ENCODE data around the gene DVL1.

Gene DVL1

GRCh38 chr1:1355416-1355815 lies 6.2 kb upstream of the DVL1 start:
- DNase-seq = no peak

DNA sequence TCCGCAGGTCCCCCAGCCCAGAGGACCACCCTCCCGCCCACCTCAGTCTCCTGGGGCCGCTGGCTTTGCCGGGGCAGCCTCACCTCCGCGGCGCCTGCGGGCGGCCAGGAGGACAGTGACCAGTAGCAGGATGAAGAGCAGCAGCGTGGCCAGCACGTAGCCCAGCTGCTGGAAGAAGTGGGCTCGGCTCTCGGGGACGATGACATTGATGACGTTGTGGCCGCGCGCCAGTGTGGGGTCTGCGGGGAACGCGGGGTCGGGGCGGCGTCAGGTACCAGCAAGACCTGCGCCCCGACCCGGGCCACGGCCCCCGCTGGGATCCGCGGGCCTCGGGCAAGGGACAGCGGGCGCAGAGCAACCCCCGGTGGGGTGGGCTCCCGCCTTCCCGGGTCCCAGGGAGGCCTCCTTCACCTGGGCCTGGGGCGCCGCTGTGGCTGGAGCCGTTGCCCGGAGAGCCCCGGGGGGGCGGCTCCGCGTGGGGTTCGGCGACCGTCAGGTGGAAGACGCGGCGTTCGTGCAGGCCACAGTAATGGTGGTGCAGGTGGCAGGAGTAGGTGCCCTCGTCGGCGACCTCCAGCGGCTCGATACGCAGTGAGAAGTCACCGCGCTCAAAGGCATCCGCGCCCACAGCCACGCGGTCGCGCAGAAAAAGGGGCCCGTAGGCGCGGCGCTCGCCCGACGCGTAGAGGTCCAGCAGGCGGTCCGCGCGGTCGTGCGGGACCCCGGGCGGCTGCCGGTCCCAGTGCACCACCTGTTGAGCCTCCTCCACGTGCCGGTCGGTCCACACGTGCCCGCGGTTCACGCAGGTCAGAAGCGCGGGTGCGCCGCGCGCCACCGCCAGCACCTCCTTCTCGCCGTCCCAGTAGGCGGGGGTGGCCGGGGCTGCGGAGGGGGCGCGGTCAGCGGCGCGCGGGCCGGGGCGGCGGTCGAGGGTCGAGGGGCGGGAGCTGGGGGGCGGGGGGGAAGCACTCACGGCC lies 5.3 kb upstream of the DVL1 start:
- DNase-seq = no peak

DNA sequence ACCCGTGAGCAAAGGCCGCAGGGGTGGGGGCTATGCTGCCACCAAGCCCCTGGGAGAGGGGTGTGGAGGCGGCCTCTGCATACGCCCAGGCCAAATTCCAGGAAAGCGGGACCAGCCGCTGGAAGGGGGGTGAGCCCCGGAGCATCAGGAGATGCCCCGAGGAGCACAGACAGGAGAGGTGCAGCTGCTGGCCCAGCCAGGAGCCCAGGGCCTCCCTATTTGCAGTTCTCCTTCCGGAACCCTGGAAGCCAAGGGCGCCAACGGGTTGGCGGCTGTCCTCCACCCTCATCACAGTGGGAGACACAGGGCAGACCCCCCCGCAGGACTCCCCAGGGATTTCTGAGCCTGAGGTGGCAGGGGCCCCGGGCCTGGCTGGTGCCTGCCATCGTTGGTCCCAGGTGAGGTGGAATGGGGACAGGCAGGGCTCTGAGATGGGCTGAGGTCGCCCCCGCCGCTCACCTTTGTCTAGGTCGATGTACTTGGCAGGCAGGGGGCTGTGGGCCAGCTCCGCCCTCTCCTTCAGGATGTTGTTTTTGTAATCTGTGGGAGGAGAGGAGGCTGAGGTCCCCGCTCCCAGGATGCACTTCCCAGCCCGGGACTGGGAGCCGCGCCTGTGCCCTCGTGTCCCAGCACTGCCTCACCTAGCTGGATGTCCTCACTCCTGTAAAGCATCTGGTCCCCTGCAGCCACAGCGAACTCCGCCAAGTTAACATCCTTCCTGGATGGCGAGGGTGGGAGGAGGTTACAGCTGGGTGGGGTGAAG lies 4.4 kb upstream of the DVL1 start:
- DNase-seq = no peak

DNA sequence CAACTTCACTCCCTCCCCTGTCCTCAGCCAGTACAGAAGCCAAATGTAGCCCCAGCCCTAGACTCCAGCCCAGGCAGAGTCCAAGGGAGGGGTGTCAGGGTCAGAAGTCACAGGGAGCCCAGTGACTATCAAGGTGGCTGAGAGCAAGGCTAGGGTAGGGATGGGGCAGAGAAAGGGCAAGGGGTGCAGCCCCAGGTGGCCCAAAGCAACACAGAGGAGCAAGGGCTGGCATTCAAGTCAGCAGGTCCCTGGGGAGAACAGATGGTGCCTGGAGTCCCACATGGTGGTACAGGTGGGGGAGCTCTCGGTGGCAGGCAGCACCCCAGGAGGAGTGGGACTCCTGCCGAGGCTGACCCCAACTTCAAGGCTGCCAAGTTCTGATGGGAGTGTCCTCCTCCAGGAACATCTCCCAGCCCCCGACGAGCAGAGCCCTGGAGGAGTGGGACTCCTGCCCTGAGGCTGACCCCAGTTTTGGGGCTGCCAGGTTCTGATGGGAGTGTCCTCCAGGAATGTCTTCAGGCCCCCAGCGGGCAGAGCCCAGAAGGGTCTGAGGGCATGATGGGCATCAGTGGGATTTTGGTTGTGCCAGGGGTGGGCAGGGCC lies 3.7 kb upstream of the DVL1 start:
- no peak for DNase-seq

DNA sequence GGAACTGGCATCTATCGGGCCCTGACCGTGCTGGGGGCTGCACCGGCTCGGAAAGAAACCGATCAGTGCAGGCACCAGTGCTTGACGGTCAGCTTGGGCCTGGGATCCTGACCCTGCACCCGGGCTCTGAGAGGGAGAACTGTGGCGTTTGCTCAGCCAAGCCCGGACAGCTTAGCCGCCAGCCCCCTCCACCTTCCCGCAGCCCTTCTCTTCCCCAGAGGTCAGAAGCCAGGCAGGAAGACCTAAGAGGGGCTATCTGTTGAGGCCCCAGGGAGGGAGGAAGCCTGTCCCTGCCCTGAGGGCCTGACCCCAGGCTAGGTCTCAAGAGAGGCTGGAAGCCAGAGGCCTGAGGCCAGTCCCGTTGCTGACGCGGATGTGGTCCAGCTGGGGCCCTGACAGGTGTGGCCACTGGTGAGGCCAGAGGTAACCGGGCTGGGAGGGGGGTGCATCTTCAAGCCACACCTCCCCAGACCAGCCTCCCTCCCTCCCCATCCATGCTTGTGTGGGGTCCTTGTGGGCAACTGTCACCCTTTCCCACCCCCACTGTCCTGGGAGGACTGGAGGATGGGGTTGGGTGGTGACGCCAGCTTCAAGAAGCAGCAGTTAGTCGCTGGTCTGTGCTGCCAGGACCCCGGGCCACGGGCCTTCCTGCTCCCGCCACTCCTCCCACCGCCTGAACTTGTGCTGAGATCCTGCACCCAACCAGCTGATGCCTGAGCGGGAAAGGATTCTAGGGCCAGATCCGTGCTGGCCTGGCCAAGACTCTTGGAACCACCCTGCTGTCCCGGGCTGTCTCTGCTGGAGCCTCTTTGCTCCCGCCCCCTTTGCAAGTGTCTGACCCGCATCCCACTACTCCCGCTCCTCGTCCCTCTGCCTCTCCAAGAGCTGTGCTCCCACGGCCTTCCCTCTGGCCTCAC lies 2.6 kb upstream of the DVL1 start:
- DNase-seq = no peak

DNA sequence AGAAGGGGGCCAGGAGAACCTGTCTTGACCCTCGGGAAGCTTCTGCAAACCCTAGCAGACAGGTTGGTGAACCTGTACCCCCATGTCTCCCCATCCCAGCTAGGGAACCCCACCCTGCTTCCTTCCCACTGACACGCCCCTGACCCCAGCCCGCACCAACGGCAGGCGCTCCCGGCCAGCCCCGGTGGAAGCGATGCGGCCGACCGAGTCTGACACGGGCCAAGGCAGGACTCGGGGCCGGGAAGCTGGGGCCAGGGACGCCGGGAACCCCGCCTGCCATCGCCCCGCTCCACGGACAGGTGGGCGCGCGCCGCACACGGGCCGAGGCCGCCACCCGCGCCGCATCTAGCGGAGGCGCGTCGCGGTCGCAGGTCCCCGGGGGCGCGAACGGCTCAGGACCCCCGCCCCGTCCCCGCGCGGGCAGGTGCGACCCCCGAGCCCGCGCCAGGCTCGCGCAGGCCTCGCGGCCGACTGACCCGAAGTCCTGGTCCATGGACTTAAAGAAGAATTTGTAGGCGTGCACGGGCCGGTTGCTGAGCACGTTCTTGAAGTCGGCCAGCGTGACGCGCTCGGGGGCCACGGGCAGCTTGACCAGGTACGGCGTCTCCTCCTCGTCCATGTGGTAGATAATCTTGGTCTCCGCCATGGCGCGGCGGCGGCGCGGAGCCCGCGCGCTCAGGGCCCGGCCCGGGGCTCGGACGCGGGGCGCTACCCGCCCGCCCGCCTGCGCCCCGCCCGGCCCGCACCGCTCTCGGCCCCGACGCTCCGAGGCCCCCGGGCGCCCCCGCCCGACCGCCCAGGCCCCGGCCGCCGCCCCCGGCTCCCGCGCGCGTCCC lies 580 bp downstream of the DVL1 start:
- DNase-seq = no peak

GRCh38 chr1:1347663-1348419 lies 1.4 kb downstream of the DVL1 start:
- DNase-seq = no peak

GRCh38 chr1:1347026-1347595 lies 2.1 kb downstream of the DVL1 start:
- DNase-seq = no peak

DNA sequence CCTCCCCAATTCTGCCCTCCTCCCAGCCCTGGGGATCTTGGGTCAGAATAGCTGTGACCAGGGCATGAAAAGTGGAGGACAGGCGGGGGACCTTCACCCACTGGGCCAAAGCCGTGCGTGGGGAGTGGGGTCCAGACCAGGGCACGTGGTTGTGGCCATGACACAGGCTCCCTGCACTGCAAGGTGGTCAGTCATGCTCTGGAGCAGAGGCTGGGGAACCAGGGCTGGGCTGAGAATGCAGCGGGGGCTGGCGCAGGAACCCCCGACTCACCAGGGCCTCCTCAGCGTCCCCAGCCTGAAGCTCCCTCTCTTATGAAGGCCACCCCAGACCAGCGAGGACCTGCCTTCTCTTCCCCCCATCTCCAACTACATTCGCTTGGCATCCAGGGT lies 2.7 kb downstream of the DVL1 start:
- no peak for DNase-seq

GRCh38 chr1:1345860-1346500 lies 3.2 kb downstream of the DVL1 start:
- DNase-seq = no peak

- DNase-seq = no peak
Measured at GRCh38 chr1:1345384-1345783, 3.8 kb downstream of the DVL1 start.

- DNase-seq = peak; percentile 65
Measured at GRCh38 chr1:1344655-1345361, 4.4 kb downstream of the DVL1 start.

DNA sequence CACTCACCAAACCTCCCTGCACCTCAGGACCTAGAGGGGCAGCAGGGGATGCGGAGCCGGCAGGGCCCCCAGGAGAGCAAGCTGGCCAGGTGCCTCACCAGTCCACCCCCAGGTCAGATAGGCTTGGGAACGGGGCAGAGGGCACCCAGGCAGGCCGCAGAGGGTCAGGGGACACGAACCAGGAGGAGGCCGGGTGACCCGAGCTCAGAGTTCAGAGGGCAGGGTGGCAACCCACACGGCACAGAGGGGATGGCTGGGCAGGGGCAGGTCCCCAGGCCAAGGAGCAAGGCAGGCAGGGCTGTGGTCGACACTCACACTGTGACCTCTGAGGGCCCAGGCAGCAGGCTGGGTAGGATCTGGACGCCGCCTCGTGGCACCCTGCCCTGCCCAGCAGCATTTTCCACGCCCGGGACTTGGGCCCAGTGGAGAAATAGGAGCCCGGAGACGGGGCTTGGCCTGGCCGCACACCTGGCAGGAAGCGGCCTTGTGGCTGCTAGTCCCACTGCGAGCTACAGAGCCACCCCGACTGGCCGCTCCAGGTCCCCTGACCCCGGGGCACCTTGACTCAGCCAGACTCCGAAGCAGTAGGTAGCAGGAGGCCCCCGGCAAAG lies 5.3 kb downstream of the DVL1 start:
- no peak for DNase-seq

- no peak for DNase-seq
Measured at GRCh38 chr1:1342584-1343115, 6.6 kb downstream of the DVL1 start.

GRCh38 chr1:1342061-1342562 lies 7.1 kb downstream of the DVL1 start:
- no peak for DNase-seq

DNA sequence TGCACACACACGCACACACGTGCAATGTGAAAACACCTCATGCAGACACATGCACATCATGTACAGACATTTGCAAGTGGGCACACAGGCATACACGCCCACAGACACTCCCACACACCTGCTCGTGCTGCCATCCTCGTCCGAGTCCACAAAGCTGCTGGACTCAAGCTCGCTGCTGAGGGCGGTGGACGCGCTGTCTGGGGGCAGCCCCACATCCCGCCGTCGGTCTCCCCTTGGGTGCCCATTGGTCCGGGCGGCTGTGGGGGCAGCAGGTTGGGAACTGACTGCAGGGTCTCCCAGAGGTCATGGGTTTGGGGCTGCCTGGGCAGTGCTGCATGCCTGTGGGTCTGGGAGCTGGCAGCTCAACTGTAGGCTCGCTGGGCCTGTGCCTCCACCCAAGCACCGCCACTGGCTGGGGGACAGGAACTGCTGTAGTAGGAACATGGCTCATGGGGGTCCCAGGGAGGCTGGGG lies 7.6 kb downstream of the DVL1 start:
- no peak for DNase-seq

DNA sequence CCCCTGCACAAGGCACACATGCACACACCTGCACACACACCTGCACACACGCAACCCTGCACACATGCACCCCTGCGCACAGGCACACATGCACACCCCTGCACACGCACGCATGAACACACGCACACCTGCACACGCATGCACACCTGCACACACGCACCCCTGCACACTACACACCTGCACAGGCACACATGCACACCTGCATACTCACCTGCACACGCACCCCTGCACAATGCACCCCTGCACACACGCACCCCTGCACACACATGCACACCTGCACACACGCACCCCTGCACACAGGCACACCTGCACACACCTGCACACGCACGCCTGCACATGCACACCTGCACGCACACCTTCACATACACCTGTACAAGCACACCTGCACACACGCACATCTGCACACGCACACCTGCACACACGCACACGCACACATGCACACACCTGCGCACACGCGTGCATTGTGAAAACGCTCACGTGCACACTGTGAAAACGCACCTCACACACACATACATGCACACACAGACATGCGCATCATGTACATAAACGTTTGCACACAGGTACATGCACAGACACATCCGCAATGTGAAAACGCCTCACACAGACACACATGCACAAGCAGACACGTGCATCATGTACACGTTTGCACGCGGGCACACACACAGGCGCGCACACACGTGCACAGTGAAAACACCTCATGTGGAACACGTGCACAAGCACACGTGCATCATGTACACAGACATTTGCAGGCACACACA lies 8.2 kb downstream of the DVL1 start:
- no peak for DNase-seq
